OCI-LY7 (cell line): ENCODE data around the gene SLC1A3. TPM values are rescaled to one million over a fixed set of nuclear protein-coding genes. Genes with fewer than 3 reads are reported as not detected.

Experiments used
- BruUV-seq: library from RNA; stranded (reverse); fragments of 400-500 nt; replicated peaks from 2 replicates; lab custom pipeline; 2021; lab: Mats Ljungman, UMichigan
- CTCF ChIA-PET: fragments of 300-600 bp; sonication (Branson Sonifier 250); formaldehyde crosslinking; loops from one replicate; lab custom pipeline; 2022; ENCODE audit warnings: antibody characterized with exemption; ENCODE audit not compliant: unreplicated experiment; lab: Charles Lee
- POLR2A ChIA-PET: fragments of 300-600 bp; sonication (Branson Sonifier 250); formaldehyde crosslinking; loops from one replicate; lab custom pipeline; 2022; ENCODE audit warnings: antibody characterized with exemption; lab: Charles Lee
- DNase-seq: peaks from one replicate; pipeline ENCODE4 v3.0.0-alpha.2; 2015; ENCODE audit warnings: low spot score
- H2AFZ ChIP-seq: fragments of 200-600 bp; sonication (generic), shearing (Covaris generic); 2 replicates; pipeline ENCODE4 v1.6.1; 2014; ENCODE audit warnings: mild to moderate bottlenecking, antibody characterized with exemption, low read length, moderate library complexity
- H3K27ac ChIP-seq: fragments of 200-600 bp; sonication (generic); 2 replicates; pipeline ENCODE4 v1.5.1; 2014; ENCODE audit warnings: mixed run types, low read depth, mild to moderate bottlenecking, moderate library complexity, low read length, inconsistent platforms; ENCODE audit not compliant: poor library complexity, severe bottlenecking
- H3K36me3 ChIP-seq: fragments of 200-600 bp; sonication (generic); 2 replicates; pipeline ENCODE4 v1.6.1; 2014; ENCODE audit warnings: mild to moderate bottlenecking, antibody characterized with exemption, low read length, moderate library complexity, mixed read lengths; ENCODE audit not compliant: insufficient read depth
- H3K4me1 ChIP-seq: fragments of 200-600 bp; sonication (generic); 2 replicates; pipeline ENCODE4 v1.5.1; 2014; ENCODE audit warnings: mild to moderate bottlenecking, low read length; ENCODE audit not compliant: insufficient read depth, poor library complexity, severe bottlenecking
- H3K4me2 ChIP-seq: fragments of 200-600 bp; sonication (generic); 2 replicates; pipeline ENCODE4 v1.6.1; 2014; ENCODE audit warnings: mild to moderate bottlenecking, low read length
- H3K4me3 ChIP-seq: fragments of 200-600 bp; sonication (generic); 2 replicates; pipeline ENCODE4 v1.5.1; 2014; ENCODE audit warnings: mild to moderate bottlenecking, low read depth, low read length; ENCODE audit not compliant: poor library complexity, severe bottlenecking
- H3K79me2 ChIP-seq: fragments of 200-600 bp; sonication (generic); 2 replicates; pipeline ENCODE4 v1.6.1; 2016; ENCODE audit warnings: low read depth, mild to moderate bottlenecking, low read length, moderate library complexity, mixed read lengths; ENCODE audit not compliant: insufficient read depth
- H3K9me2 ChIP-seq: fragments of 200-600 bp; sonication (generic); 2 replicates; pipeline ENCODE4 v1.6.1; 2016; ENCODE audit warnings: mild to moderate bottlenecking, low read length, mixed read lengths; ENCODE audit not compliant: insufficient read depth
- H3K9me3 ChIP-seq: fragments of 200-600 bp; sonication (generic); 2 replicates; pipeline ENCODE4 v1.6.1; 2014; ENCODE audit warnings: mild to moderate bottlenecking, mixed run types, low read length, mixed read lengths
- H4K20me1 ChIP-seq: fragments of 200-600 bp; sonication (generic); 2 replicates; pipeline ENCODE4 v1.6.1; 2014; ENCODE audit warnings: mild to moderate bottlenecking, antibody characterized with exemption, low read length, moderate library complexity, mixed read lengths; ENCODE audit not compliant: insufficient read depth
- CTCF ChIP-seq: fragments of 200-600 bp; sonication (generic); conservative IDR thresholded peaks from 2 replicates; pipeline ENCODE4 v1.5.1; 2014; ENCODE audit warnings: mild to moderate bottlenecking, antibody characterized with exemption, low read length, moderate library complexity, mixed read lengths
- EZH2phosphoT487 ChIP-seq: fragments of 200-600 bp; sonication (generic); IDR thresholded peaks from 2 replicates; pipeline ENCODE4 v1.6.1; 2018; ENCODE audit warnings: low read depth, borderline replicate concordance, mild to moderate bottlenecking, mixed run types, antibody characterized with exemption, low read length, moderate library complexity, mixed read lengths
- intact Hi-C: fragments of 100-400 bp; cut with micrococcal nuclease; formaldehyde crosslinking; loops from one replicate; pipeline ENCODE4 v1.10.0; 2022; ENCODE audit not compliant: unreplicated experiment
- total RNA-seq, 2 experiments: library from RNA; depleted of rRNA in 1 of 2; stranded (reverse); fragments of >200 nt in 1 of 2; shearing (Covaris generic) in 1 of 2; gene quantifications; 2 replicates each; pipeline ENCODE4 v1.2.3, GENCODE V29; 2014 to 2022

SLC1A3 gene
- total RNA-seq, 2 experiments from 2014 or later, result not detected

DNA sequence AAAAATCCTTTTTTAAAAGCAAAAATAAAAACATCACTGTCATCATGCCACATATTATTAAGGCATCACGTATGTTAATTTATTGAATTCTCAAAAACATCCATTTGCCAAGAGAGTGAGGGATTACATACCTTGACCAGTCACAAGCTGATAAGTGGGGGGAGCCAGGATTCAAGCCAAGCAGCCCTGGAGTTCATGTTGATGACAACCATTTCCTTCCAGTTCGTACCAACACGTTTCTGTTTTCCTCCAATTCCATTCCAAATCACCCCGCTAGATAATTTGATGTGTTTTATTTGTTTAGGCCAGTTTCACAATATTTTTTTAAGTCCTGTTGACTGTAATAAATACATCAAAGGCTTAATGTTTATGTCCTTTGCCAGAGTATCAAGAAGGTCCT is 53.0 kb downstream of the SLC1A3 start:
- no peaks in the 10 kb centered on the region for H3K79me2 ChIP-seq
- H3K4me1 ChIP-seq, result no peaks in the 10 kb centered on the region
- no peak overlapping the region for H2AFZ ChIP-seq
- POLR2A ChIA-PET, result interaction anchor here (0.6 kb wide), 1 partner anchor 49 kb away, joined by 3 read pairs; no protein-coding TSS in a partner anchor
- TF ChIP-seq EZH2phosphoT487 (no peak), CTCF (no peak)
- H3K4me3 ChIP-seq, result no peak overlapping the region
- no peaks in the 10 kb centered on the region for H3K36me3 ChIP-seq
- H3K9me3 ChIP-seq, result no peaks in the 10 kb centered on the region
- DNase-seq, result no peak
- CTCF ChIA-PET, result no interaction called here
- intact Hi-C loops, result no loop called here
- no peaks in the 10 kb centered on the region for H3K9me2 ChIP-seq
- no peak overlapping the region for H3K4me2 ChIP-seq
- no TSS peak for BruUV-seq
- H4K20me1 ChIP-seq, result no peaks in the 10 kb centered on the region
- no peak overlapping the region for H3K27ac ChIP-seq

GRCh38 chr5:36660397-36661049 is 54.1 kb downstream of the SLC1A3 start:
- Histone ChIP-seq H3K27ac (no peak overlapping the region), H3K4me3 (no peak overlapping the region), H3K9me2 (no peaks in the 10 kb centered on the region), H3K36me3 (no peaks in the 10 kb centered on the region), H3K9me3 (no peaks in the 10 kb centered on the region), H3K79me2 (no peaks in the 10 kb centered on the region), H2AFZ (no peak overlapping the region), H4K20me1 (no peaks in the 10 kb centered on the region), H3K4me2 (no peak overlapping the region), H3K4me1 (no peaks in the 10 kb centered on the region)
- no TSS peak for BruUV-seq
- intact Hi-C loops, result no loop called here
- DNase-seq, result no peak
- ChIA-PET CTCF (no interaction called here), POLR2A (interaction anchor here (0.6 kb wide), 1 partner anchor 204 kb away, joined by 3 read pairs; no protein-coding TSS in a partner anchor)
- TF ChIP-seq CTCF, result no peak
- TF ChIP-seq EZH2phosphoT487, result no peak

DNA sequence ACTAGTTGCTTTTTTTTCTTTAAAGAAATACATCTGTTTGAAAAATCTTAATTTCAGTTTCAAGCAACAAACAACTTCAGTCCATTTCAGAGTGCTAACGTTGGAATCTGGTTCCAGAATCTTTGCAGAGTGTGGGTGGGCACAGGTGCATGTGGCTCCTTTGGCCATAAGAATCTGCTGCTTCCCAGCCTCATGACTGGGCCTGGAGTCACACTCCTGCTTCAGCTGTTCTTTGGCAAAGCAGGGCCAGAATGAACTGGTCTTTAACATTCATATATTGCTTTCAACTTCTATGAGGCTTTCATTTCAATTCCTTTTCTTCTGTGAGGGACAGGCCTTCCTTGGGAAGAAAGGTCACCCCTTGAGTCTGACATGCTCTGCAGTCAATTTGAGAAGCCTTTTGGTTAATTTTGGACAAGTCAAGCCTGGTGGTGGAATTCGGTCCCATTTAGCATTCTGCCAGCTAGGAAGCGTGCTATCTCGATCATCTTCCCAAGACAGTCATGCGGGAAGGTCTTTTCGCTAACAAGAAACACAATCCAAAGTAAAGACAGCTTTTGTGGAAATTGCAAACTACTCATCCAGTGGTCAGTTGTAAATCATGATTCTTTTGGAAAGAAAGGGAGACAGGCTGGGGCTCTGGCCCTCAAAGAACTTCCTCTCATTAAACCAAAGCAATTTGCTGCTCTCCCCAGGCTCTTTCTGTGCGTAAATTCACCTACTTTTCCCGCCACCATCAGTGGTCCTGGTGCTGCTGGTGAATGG is 55.2 kb downstream of the SLC1A3 start:
- H3K4me2 ChIP-seq, result no peak overlapping the region
- no peak for TF ChIP-seq EZH2phosphoT487
- TF ChIP-seq CTCF, result no peak
- no peaks in the 10 kb centered on the region for H3K4me1 ChIP-seq
- no peaks in the 10 kb centered on the region for H3K36me3 ChIP-seq
- POLR2A ChIA-PET, result no interaction called here
- no peak overlapping the region for H3K27ac ChIP-seq
- H4K20me1 ChIP-seq, result no peaks in the 10 kb centered on the region
- intact Hi-C loops, result no loop called here
- no peak for DNase-seq
- no peaks in the 10 kb centered on the region for H3K79me2 ChIP-seq
- no peaks in the 10 kb centered on the region for H3K9me2 ChIP-seq
- H2AFZ ChIP-seq, result no peak overlapping the region
- H3K9me3 ChIP-seq, result no peaks in the 10 kb centered on the region
- BruUV-seq, result no TSS peak
- no peak overlapping the region for H3K4me3 ChIP-seq
- CTCF ChIA-PET, result no interaction called here
